Liver (tissue), 9 donors: ENCODE data around the gene KDM6A. TPM values are rescaled to one million over a fixed set of nuclear protein-coding genes. Genes with fewer than 3 reads are reported as not detected.
"Not testable (repeated sequence)": the region's sequence is repeated elsewhere in the genome, so short reads cannot be mapped to it uniquely, and the experiment has no call there.

Experiments
- DNase-seq: peaks from one replicate; pipeline ENCODE4 v3.0.0-alpha.2; 2017; ENCODE audit warnings: low spot score
- H3K27ac ChIP-seq, 2 donors: one replicate each; pipeline ENCODE4 v1.7.0; 2013; ENCODE audit warnings: inconsistent platforms in 2 of 2, low read length in 2 of 2, control low read depth in 1 of 2, low read depth in 1 of 2, mild to moderate bottlenecking in 1 of 2
- H3K27me3 ChIP-seq, 4 donors: one replicate each; pipeline versions ENCODE4 v1.6.1 to v1.7.0; 2013; ENCODE audit warnings: low read length in 3 of 4, inconsistent platforms in 1 of 4, mild to moderate bottlenecking in 1 of 4, moderate library complexity in 1 of 4; ENCODE audit not compliant: control insufficient read depth in 4 of 4, insufficient read depth in 4 of 4
- H3K36me3 ChIP-seq, 4 donors: one replicate each; pipeline versions ENCODE4 v1.6.1 to v1.7.0; 2013; ENCODE audit warnings: low read length in 3 of 4, mild to moderate bottlenecking in 3 of 4, low read depth in 1 of 4, moderate library complexity in 1 of 4; ENCODE audit not compliant: control insufficient read depth in 4 of 4, insufficient read depth in 3 of 4
- H3K4me1 ChIP-seq, 4 donors: one replicate each; pipeline versions ENCODE4 v1.6.1 to v1.7.0; 2013; ENCODE audit warnings: low read length in 3 of 4, mild to moderate bottlenecking in 3 of 4, moderate library complexity in 1 of 4; ENCODE audit not compliant: control insufficient read depth in 4 of 4, insufficient read depth in 4 of 4
- H3K4me3 ChIP-seq, 3 donors: one replicate each; pipeline versions ENCODE4 v1.6.1 to v1.7.0; 2013; ENCODE audit warnings: low read length in 3 of 3, control low read depth in 1 of 3, low read depth in 1 of 3, mild to moderate bottlenecking in 1 of 3
- H3K9ac ChIP-seq, 2 donors: one replicate each; pipeline ENCODE4 v1.7.0; 2013; ENCODE audit warnings: low read length in 2 of 2, mild to moderate bottlenecking in 2 of 2, moderate library complexity in 2 of 2, control low read depth in 1 of 2, low read depth in 1 of 2
- H3K9me3 ChIP-seq, 4 donors: one replicate each; pipeline versions ENCODE4 v1.6.1 to v1.7.0; 2013; ENCODE audit warnings: low read length in 3 of 4; ENCODE audit not compliant: control insufficient read depth in 4 of 4
- ATF3 ChIP-seq: IDR thresholded peaks from 2 replicates; pipeline ENCODE4 v1.6.1; 2016; ENCODE audit warnings: antibody characterized with exemption
- CTCF ChIP-seq: fragments of 150-350 bp; IDR thresholded peaks from 2 replicates; pipeline ENCODE4 v1.5.1; 2017; ENCODE audit warnings: improper control_type of control experiment, low read depth, low read length; ENCODE audit not compliant: missing input control
- EGR1 ChIP-seq, 2 donors: IDR thresholded peaks; 2 replicates each; pipeline ENCODE4 v1.6.1; 2016 to 2018; ENCODE audit warnings: antibody characterized with exemption in 2 of 2, low read depth in 2 of 2
- FOXA2 ChIP-seq: IDR thresholded peaks from 2 replicates; pipeline ENCODE4 v1.6.1; 2016; ENCODE audit warnings: antibody characterized with exemption
- GABPA ChIP-seq, 2 donors: IDR thresholded peaks in 1 of 2; conservative IDR thresholded peaks in 1 of 2; 2 replicates each; pipeline ENCODE4 v1.6.1; 2016; ENCODE audit warnings: antibody characterized with exemption in 2 of 2, mild to moderate bottlenecking in 1 of 2, moderate library complexity in 1 of 2
- HNF4A ChIP-seq, 2 donors: conservative IDR thresholded peaks; 2 replicates each; pipeline ENCODE4 v1.6.1; 2016; ENCODE audit warnings: antibody characterized with exemption in 2 of 2, mild to moderate bottlenecking in 2 of 2
- HNF4G ChIP-seq: IDR thresholded peaks from 2 replicates; pipeline ENCODE4 v1.6.1; 2016; ENCODE audit warnings: antibody characterized with exemption
- JUND ChIP-seq, 2 donors: IDR thresholded peaks; 2 replicates each; pipeline ENCODE4 v1.6.1; 2016; ENCODE audit warnings: antibody characterized with exemption in 2 of 2
- NR2F2 ChIP-seq: IDR thresholded peaks from 2 replicates; pipeline ENCODE4 v1.6.1; 2016; ENCODE audit warnings: antibody characterized with exemption
- RAD21 ChIP-seq, 2 donors: IDR thresholded peaks; 2 replicates each; pipeline ENCODE4 v1.6.1; 2016; ENCODE audit warnings: antibody characterized with exemption in 2 of 2, mild to moderate bottlenecking in 2 of 2
- REST ChIP-seq: IDR thresholded peaks from 2 replicates; pipeline ENCODE4 v1.6.1; 2016; ENCODE audit warnings: antibody characterized with exemption, mild to moderate bottlenecking
- RXRA ChIP-seq, 2 donors: IDR thresholded peaks; 2 replicates each; pipeline ENCODE4 v1.6.1; 2017 to 2018; ENCODE audit warnings: antibody characterized with exemption in 2 of 2, mild to moderate bottlenecking in 1 of 2
- SP1 ChIP-seq: IDR thresholded peaks from 2 replicates; pipeline ENCODE4 v1.6.1; 2018; ENCODE audit warnings: antibody characterized with exemption, mild to moderate bottlenecking
- TAF1 ChIP-seq: conservative IDR thresholded peaks from 2 replicates; pipeline ENCODE4 v1.6.1; 2016; ENCODE audit warnings: antibody characterized with exemption, mild to moderate bottlenecking
- ZBTB33 ChIP-seq: IDR thresholded peaks from 2 replicates; pipeline ENCODE4 v1.6.1; 2016; ENCODE audit warnings: antibody characterized with exemption
- WGBS: extraction: QIAGEN DNeasy Blood & Tissue Kit; methylation state at CpG from one replicate; pipeline ENCODE4 v1.1.7; 2013; 5-methylcytosine and 5-hydroxymethylcytosine counted together
- polyA plus RNA-seq, 2 donors: library from polyadenylated mRNA; stranded (reverse) in 1 of 2; unstranded in 1 of 2; fragments of 200-250 nt in 1 of 2; fragments of >200 nt in 1 of 2; fragmentation: Nextera tagmentation in 1 of 2; extraction: Ambion mirVana in 1 of 2; gene quantifications; one replicate each; pipeline versions ENCODE4 v1.2.1 to v1.2.3, GENCODE V29; 2013 to 2015
- total RNA-seq, 2 donors: library from RNA; depleted of rRNA; stranded (reverse); fragments of >200 nt; gene quantifications; one replicate each; pipeline ENCODE4 v1.2.3, GENCODE V29; 2014
- donor health status: healthy.
- donor health status: healthy.
- donor health status: healthy.
- donor health status: healthy.
- donor health status: healthy.

Gene KDM6A
- total and polyA plus RNA-seq, 4 donors: 5.3 to 30.2 (median 18.2) TPM

- DNase-seq, H3K4me1 ChIP-seq, H3K36me3 ChIP-seq, H3K4me3 ChIP-seq, H3K9me3 ChIP-seq, H3K27ac ChIP-seq, H3K9ac ChIP-seq, H3K27me3 ChIP-seq: not testable (repeated sequence)
- WGBS: 70% methylated on average over 10 of the region's 10 CpGs
- peak in 1 of 2 donors; percentile 24 for TF ChIP-seq RXRA (IDR thresholded peaks at IDR 0.05)
Measured at GRCh38 chrX:44890687-44891086, 17.7 kb downstream of the KDM6A start.

GRCh38 chrX:44891642-44892041, 18.7 kb downstream of the KDM6A start:
- no peaks in the 10 kb centered on the region for H3K27me3 ChIP-seq
- 92% methylated on average over 6 of the region's 6 CpGs for WGBS
- DNase-seq: no peak
- H3K4me3 ChIP-seq: no peak overlapping the region
- TF ChIP-seq TAF1 (no peak), EGR1 (IDR thresholded peaks at IDR 0.05; ENCODE audit: low read depth in 2 of 2) (no peak), RXRA (IDR thresholded peaks at IDR 0.05) (no peak), JUND (IDR thresholded peaks at IDR 0.05) (no peak), GABPA (IDR thresholded peaks at IDR 0.05 in 1 of 2, conservative IDR thresholded peaks at IDR 0.05 in 1 of 2) (no peak), ZBTB33 (no peak), RAD21 (IDR thresholded peaks at IDR 0.05) (no peak), NR2F2 (no peak)
- H3K9me3 ChIP-seq: no peaks in the 10 kb centered on the region
- no peak overlapping the region for H3K27ac ChIP-seq
- no peak overlapping the region for H3K9ac ChIP-seq
- no peaks in the 10 kb centered on the region for H3K36me3 ChIP-seq
- peaks cover 0 to 7% (median 3%) of the 10 kb centered on the region in 4 donors for H3K4me1 ChIP-seq

GRCh38 chrX:44896876-44897186, 23.8 kb downstream of the KDM6A start:
- Histone ChIP-seq H3K4me3 (no peak overlapping the region), H3K9me3 (no peaks in the 10 kb centered on the region), H3K9ac (no peak overlapping the region), H3K27ac (no peak overlapping the region), H3K27me3 (no peaks in the 10 kb centered on the region), H3K36me3 (no peaks in the 10 kb centered on the region), H3K4me1 (peaks cover 3 to 20% (median 14%) of the 10 kb centered on the region in 4 donors)
- TF ChIP-seq EGR1 (IDR thresholded peaks at IDR 0.05; ENCODE audit: low read depth in 2 of 2): no peak
- TF ChIP-seq TAF1: no peak
- no peak for TF ChIP-seq JUND (IDR thresholded peaks at IDR 0.05)
- no peak for TF ChIP-seq GABPA (IDR thresholded peaks at IDR 0.05 in 1 of 2, conservative IDR thresholded peaks at IDR 0.05 in 1 of 2)
- no peak for TF ChIP-seq HNF4G
- no peak for TF ChIP-seq ZBTB33
- TF ChIP-seq REST: no peak
- no peak for TF ChIP-seq ATF3
- TF ChIP-seq RXRA (IDR thresholded peaks at IDR 0.05): no peak
- no peak for TF ChIP-seq CTCF
- TF ChIP-seq SP1: no peak
- TF ChIP-seq RAD21 (IDR thresholded peaks at IDR 0.05): no peak
- no peak for TF ChIP-seq FOXA2
- no peak for TF ChIP-seq HNF4A (conservative IDR thresholded peaks at IDR 0.05)
- 96% methylated on average over 2 of the region's 2 CpGs for WGBS
- no peak for DNase-seq
